A673 (cell line): ENCODE measurements around the gene PDS5A. TPM values are rescaled to one million over a fixed set of nuclear protein-coding genes. Genes with fewer than 3 reads are reported as not detected.
A peak's percentile ranks its signal among the peaks of the same experiment; 100 is the strongest.

Experiments used
- BruUV-seq: library from RNA; stranded (reverse); fragments of 400-500 nt; replicated peaks from 2 replicates; lab custom pipeline; 2021; lab: Mats Ljungman, UMichigan
- CTCF ChIA-PET: fragments of 300-600 bp; sonication (Branson Sonifier 250); formaldehyde crosslinking; loops from one replicate; lab custom pipeline; 2022; ENCODE audit warnings: antibody characterized with exemption; lab: Charles Lee
- POLR2A ChIA-PET: fragments of 300-600 bp; sonication (Branson Sonifier 250); formaldehyde crosslinking; loops from one replicate; lab custom pipeline; 2022; ENCODE audit warnings: antibody characterized with exemption; ENCODE audit not compliant: low non-redundant PET; lab: Charles Lee
- DNase-seq: peaks from one replicate; pipeline ENCODE4 v3.0.0-alpha.2; 2015; ENCODE audit warnings: low spot score
- H3K27ac ChIP-seq: fragments of 200-600 bp; sonication (generic); 2 replicates; pipeline ENCODE4 v1.5.1; 2016; ENCODE audit warnings: mixed run types, low read depth, mild to moderate bottlenecking, mixed read lengths, antibody characterized with exemption, low read length; ENCODE audit not compliant: poor library complexity, severe bottlenecking
- H3K27me3 ChIP-seq: fragments of 200-600 bp; sonication (generic); replicated peaks from 2 replicates; pipeline ENCODE4 v1.6.1; 2017; ENCODE audit warnings: mixed run types, low read depth, mild to moderate bottlenecking, mixed read lengths, antibody characterized with exemption, low read length; ENCODE audit not compliant: insufficient read depth, poor library complexity
- H3K36me3 ChIP-seq: fragments of 200-600 bp; sonication (generic); 2 replicates; pipeline ENCODE4 v1.6.1; 2016; ENCODE audit warnings: mixed run types, mild to moderate bottlenecking, mixed read lengths, antibody characterized with exemption, low read length; ENCODE audit not compliant: insufficient read depth, poor library complexity, severe bottlenecking
- H3K4me1 ChIP-seq: fragments of 200-600 bp; sonication (generic); 2 replicates; pipeline ENCODE4 v1.6.1; 2017; ENCODE audit warnings: mixed run types, mild to moderate bottlenecking, mixed read lengths, antibody characterized with exemption, low read length; ENCODE audit not compliant: insufficient read depth, poor library complexity, severe bottlenecking
- H3K4me3 ChIP-seq: fragments of 200-600 bp; sonication (generic); 2 replicates; pipeline ENCODE4 v1.5.1; 2016; ENCODE audit warnings: low read depth, mixed run types, mild to moderate bottlenecking, mixed read lengths, low read length; ENCODE audit not compliant: poor library complexity, severe bottlenecking
- H3K9me3 ChIP-seq: fragments of 200-600 bp; sonication (generic); 2 replicates; pipeline ENCODE4 v1.6.1; 2016; ENCODE audit warnings: mixed run types, low read depth, mild to moderate bottlenecking, mixed read lengths, antibody characterized with exemption, low read length; ENCODE audit not compliant: poor library complexity, severe bottlenecking
- CTCF ChIP-seq: fragments of 300-800, 200-600 bp; sonication (generic); conservative IDR thresholded peaks from 2 replicates; pipeline ENCODE4 v1.5.1; 2017; ENCODE audit warnings: low read depth, mild to moderate bottlenecking, antibody characterized with exemption, low read length, moderate library complexity, mixed read lengths
- EZH2 ChIP-seq: fragments of 200-600 bp; sonication (generic); IDR thresholded peaks from 2 replicates; pipeline ENCODE4 v1.6.1; 2017; ENCODE audit warnings: borderline replicate concordance, low read depth, mild to moderate bottlenecking, mixed read lengths, antibody characterized with exemption, low read length; ENCODE audit not compliant: poor library complexity, severe bottlenecking
- intact Hi-C: fragments of 100-400 bp; cut with micrococcal nuclease; formaldehyde crosslinking; loops from one replicate; pipeline ENCODE4 v1.10.0; 2022; ENCODE audit not compliant: unreplicated experiment
- total RNA-seq: library from RNA; stranded (reverse); gene quantifications from 2 replicates; pipeline ENCODE4 v1.2.3, GENCODE V29; 2021

The PDS5A gene
- total RNA-seq, 1 experiment from 2014 or later, result 104 TPM

DNA sequence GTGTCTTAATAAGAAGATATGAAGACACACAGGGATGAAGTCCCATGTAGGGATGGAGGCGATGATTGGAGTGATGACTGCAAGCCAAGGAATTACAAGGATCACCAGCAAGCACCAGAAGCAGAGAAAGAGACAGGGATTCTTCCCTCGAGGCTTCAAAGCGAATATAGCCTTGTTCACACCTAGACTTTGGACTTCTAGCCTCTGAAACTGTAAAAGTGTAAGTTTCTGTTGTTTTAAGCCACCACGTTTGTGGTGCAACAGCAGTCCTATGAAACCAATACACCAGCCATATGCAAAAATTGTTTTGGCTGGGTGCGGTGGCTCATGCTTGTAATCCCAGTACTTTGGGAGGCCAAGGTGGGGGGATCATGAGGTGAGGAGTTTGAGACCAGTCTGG is 9.8 kb upstream of the PDS5A start:
- ChIA-PET CTCF (no interaction called here), POLR2A (no interaction called here)
- Histone ChIP-seq H3K27me3 (no peaks in the 10 kb centered on the region), H3K36me3 (no peaks in the 10 kb centered on the region), H3K4me1 (no peaks in the 10 kb centered on the region), H3K27ac (no peak overlapping the region), H3K9me3 (no peaks in the 10 kb centered on the region), H3K4me3 (no peak overlapping the region)
- intact Hi-C loops, result no loop called here
- no peak for DNase-seq
- TF ChIP-seq CTCF, result no peak
- no peak for TF ChIP-seq EZH2
- no TSS peak for BruUV-seq

DNA sequence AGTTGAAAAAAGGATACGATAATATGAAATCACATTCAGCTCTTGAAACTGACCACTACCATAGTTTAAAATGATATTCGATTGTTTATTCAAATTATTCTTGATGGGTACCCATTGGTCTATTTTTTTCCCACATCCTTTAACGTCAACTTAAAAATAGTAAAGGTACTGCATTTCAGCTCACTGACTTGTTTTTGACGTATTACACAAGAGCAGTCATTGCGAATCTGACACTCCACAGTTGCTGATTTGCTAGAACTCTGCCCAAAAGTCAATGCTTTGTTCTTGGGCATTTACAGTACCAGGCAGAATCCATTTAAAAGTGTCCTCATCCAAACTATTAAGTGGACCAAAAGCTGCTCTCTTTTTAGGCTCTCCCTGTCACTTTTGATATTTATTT is 1.2 kb upstream of the PDS5A start:
- Histone ChIP-seq H3K27me3 (no peaks in the 10 kb centered on the region), H3K36me3 (peaks cover 22% of the 10 kb centered on the region), H3K9me3 (no peaks in the 10 kb centered on the region), H3K4me1 (peaks cover 9% of the 10 kb centered on the region), H3K4me3 (no peak overlapping the region), H3K27ac (no peak overlapping the region)
- no TSS peak for BruUV-seq
- ChIA-PET CTCF (no interaction called here), POLR2A (no interaction called here)
- no peak for TF ChIP-seq EZH2
- no peak for TF ChIP-seq CTCF
- intact Hi-C loops, result loop anchor here (5.0 to 10.0 kb wide), 2 partner anchors 344 to 452 kb away; partner anchors contain the start of genes SMIM14 and UGDH
- no peak for DNase-seq

DNA sequence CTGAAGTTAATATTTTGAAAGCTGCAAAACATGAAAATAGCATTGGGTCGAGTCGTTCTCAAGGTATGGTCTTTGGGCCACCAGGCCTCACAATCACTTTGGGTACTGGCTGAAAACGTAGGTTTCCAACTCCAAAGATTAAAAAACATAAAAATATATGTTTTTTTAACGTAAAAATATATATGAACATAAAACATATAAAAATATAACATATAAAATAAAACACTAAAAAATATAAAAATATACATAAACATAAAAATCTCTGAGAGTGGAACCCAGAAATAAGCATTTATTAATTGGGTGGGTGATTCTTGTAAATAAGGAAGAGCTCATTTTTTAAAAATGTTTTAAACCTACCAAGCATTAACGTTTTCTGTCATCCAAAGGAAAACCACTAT is 666 bp upstream of the PDS5A start:
- peak overlapping the region; percentile 100 for H3K4me3 ChIP-seq
- intact Hi-C loops, result loop anchor here (5.0 to 10.0 kb wide), 2 partner anchors 344 to 451 kb away; partner anchors contain the start of genes SMIM14 and UGDH
- peaks cover 9% of the 10 kb centered on the region for H3K4me1 ChIP-seq
- peaks cover 24% of the 10 kb centered on the region for H3K36me3 ChIP-seq
- ChIA-PET CTCF (interaction anchor here (0.5 kb wide), 1 partner anchor 78 kb away, joined by 3 read pairs; the partner anchor contains the start of gene N4BP2), POLR2A (no interaction called here)
- H3K27me3 ChIP-seq, result no peaks in the 10 kb centered on the region
- TF ChIP-seq CTCF, result no peak
- TF ChIP-seq EZH2, result no peak
- no peak for DNase-seq
- peak overlapping the region; percentile 94 for H3K27ac ChIP-seq
- no TSS peak for BruUV-seq
- H3K9me3 ChIP-seq, result no peaks in the 10 kb centered on the region
